ENCODE measurements around the gene TNK2.
"Not testable (repeated sequence)": the region's sequence is repeated elsewhere in the genome, so short reads cannot be mapped to it uniquely, and the experiment has no call there.

TNK2 gene

DNA sequence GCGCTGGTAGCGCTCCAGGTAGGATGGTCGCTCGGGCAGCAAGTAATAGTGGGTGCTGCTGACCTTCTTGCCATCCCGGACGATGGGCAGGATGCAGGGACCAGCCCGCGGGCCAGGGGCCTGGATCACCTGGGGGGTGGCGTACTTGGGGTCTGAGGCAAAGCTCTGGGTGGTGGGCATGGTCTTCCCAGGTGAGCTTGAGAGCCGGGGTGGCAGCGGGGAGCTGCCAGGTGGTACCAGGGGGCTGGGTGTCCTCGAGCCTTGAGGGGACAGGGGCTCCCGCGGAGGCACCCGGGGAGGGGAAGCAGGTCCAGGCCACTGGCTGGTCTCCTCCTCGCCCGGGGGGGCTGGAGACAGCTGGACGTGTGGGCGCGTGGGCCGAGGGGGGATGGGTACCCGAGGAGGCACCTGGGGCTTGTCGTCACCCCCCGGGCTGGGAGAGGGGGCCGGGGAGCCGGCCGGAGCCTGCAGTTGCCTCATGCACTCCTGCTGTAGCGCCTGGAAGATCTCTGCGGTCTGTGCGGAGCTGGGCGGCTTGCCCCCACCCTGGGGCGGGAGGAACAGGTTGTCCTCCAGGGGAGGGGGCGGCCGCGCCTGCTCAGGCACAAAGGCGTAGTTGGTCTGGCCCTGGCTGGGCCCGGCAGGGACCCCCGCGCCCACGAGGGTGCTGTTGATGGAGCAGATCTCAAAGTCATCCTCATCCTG, 40.6 kb downstream of the TNK2 start:
- no peak for DNase-seq

GRCh38 chr3:195866686-195867511, 41.5 kb downstream of the TNK2 start:
- no peak for DNase-seq

- DNase-seq = no peak
Measured at GRCh38 chr3:195865752-195866151, 42.6 kb downstream of the TNK2 start.

GRCh38 chr3:195863121-195864061, 45.0 kb downstream of the TNK2 start:
- DNase-seq = no peak

DNA sequence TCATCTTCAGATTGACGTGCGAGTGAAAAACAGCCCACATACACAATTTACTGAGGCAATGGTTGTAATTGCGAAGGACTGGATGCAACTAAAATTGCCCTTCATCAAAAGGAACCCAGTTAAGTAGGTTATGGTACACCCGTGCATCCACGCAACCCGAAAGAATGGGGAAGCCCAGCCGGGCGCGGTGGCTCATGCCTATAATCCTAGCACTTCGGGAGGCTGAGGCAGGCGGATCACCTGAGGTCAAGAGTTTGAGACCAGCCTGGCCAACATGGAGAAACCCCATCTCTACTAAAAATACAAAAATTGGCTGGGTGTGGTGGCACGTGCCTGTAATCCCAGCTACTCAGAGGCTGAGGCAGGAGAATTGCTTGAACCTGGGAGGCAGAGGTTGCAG, 46.0 kb downstream of the TNK2 start:
- DNase-seq = not testable (repeated sequence)

DNA sequence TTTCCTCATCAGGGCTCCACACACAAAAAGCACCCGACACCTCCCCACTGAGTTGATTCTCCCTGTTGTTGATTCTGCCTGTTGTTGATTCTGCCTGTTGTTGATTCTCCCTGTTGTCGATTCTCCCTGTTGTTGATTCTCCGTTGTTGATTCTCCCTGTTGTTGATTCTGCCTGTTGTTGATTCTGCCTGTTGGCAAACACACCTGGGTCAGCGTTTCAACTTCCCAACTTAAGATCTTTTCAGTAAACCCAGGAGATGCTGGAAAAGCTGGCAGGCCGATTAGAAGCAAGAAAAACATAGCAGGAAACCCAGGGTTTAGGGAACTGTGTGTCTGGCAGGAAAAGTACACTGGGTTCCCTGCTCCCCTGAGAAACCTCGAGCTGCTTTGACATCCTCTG, 47.9 kb downstream of the TNK2 start:
- no peak for DNase-seq

DNA sequence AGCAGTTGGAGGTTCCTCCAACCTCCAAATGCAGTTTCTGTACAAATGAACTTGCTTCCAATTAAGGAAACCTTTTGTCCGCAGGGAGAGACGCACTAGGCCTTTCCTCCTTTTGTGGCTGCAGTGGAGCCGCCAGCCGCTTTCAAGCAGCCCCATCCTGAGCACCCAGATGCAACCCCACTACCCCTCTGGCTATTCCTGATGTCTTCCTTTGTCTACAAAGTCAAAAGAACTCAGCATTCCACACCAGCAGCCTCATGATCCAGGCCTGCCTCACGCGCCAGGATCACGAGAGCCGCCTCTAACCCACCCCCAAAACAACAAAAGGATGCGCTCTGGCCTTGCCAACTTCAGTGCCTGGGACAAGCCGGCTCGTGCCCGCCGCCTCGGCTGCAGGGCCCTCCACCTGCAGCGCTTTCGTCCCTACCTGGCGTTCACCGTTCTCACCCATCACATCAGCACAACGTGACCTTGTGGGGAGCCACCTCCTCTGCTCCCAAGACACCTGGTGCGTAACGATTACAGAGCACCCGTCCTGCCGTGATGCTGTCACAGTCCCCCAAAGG, 48.4 kb downstream of the TNK2 start:
- no peak for DNase-seq

DNA sequence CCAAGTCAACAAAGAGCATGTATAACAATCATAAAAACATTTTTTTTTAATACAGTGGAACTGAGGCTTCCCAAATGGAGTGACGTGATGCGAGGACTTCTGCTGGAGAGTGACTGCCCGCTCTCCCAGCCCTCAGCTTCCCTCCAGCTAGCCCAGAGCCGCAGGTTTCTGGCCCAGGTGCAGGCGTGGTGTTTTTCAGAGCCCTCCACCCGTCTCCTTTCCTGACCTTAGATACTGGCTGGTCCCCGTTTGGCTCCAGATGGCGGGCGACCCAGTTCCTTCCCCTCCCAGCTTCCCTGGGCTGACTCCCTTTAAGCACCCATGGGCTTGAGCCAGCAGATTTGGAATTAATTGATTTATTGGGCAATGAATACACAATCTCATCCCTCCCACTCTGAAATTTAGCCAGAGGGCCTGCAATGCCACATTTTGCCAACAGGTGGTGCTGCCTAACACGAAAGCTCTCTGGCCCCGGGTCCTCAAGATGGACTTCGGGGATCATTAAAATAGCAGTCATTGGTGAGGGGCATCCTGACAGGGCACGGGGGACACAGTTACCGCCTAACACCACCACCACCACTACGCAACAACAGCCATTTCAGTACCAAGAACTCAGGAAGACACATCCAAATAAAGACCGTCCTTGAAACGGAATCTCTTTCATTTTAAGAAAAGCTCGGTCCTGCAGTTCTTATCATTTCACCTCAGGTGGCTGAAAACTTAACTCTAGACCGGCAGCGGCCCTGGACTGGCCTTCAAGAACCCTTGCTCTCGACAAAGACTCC, 49.1 kb downstream of the TNK2 start:
- no peak for DNase-seq

DNA sequence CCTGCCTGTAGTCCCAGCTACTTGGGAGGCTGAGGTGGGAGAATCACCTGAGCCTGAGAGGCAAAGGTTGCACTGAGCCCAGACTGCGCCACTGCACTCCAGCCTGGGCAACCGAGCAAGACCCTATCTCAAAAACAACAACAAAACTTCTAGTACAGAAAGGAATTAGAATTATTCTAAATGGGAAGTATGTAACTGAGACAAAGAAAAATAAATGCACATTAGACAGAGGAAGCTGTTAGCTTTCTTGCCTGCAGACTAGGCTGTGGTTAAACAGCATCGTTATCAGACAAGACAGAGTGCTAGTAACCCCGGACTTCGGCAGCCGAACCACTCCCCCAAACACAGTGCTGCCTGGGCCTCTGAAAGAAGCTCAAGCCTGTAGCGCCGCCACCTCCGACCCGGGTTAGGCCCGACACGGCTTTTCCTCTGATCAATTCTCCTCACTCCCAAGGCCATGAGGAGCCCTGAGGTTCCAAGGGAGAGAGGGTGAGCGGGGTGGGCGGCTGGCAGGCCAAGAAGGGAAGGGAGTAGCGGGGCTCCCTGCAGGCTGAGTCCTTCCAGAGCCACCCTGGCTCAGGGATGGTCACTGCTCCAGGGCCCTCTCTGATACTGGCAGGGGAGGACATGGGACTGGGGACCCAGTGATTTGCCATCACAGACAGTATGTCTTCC, 51.8 kb downstream of the TNK2 start:
- DNase-seq = no peak

DNA sequence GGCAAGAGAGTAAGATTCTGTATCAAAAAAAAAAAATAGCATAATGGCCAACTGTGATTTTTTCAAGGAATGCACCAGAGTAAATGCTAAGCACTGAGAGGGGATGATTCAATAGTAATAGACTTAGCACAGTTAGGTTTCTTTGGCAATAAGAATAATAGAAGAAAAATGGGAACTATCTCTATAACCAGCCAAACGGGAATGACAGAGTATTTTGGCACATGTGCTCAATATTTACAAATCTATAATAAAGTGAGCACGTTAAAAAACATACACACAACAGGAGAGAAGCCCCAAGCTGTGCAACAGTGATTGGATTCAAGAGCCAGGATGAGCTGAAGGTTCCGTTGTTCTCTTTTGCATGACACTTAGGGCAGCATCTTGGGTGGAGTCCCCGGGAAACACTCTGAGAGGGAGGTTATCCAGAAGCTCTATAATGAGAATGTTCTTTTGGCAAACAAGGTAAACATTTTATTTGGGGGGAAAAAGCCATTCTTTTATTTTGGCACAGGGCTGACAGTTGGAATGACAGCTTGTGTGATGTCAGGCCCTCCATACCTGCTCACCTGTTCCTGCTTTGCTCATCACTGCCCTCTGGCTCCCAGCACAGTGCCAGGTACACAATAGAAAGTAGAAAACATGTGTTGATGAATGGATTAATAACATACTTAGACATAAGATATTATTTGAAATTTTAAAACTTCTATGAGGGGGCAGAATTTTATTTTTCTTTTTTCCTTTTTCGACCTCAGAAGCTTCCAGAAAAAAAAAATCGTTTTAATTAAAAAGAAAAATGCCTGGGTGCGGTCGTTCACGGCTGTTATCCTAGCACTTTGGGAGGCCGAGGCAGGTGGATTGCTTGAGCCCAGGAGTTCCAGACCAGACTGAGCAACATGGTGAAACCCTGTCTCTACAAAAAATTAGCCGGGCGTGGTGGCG, 52.6 kb downstream of the TNK2 start:
- DNase-seq = no peak

- DNase-seq = no peak
Measured at GRCh38 chr3:195854628-195855294, 53.6 kb downstream of the TNK2 start.

- DNase-seq = no peak
Measured at GRCh38 chr3:195853996-195854395, 54.4 kb downstream of the TNK2 start.

GRCh38 chr3:195853036-195853435, 55.3 kb downstream of the TNK2 start:
- no peak for DNase-seq

GRCh38 chr3:195850857-195851543, 57.4 kb downstream of the TNK2 start:
- peak; percentile 52 for DNase-seq

- DNase-seq = no peak
Measured at GRCh38 chr3:195849322-195850074, 58.9 kb downstream of the TNK2 start.

- no peak for DNase-seq
Measured at GRCh38 chr3:195847055-195847950, 61.0 kb downstream of the TNK2 start.

DNA sequence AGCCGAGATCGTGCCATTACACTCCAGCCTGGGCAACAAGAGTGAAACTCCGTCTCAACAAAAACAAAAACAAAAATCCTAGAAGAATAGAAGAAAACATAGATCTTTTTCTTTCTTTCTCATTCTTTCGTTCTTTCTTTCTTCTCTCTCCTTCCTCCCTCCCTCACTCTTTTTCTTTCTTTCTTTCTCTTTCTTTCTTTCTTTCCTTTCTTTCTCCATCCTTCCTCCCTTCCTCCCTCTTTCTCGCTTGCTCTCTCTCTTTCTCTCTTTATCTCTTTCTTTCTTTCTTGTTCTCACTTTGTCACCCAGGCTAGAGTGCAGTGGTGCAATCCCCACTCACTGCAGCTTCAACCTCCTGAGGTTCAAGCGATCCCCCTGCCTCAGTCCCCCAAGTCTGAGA, 62.9 kb downstream of the TNK2 start:
- DNase-seq = no peak

Measured in NCI-H2081 treated with DMSO at 0.1 percent for 48 hours (cell line).